ELR (cell line): Measurements from ENCODE around the gene ADAMTS14.
"Not testable (repeated sequence)": the region's sequence is repeated elsewhere in the genome, so short reads cannot be mapped to it uniquely, and the experiment has no call there.

Experiments used
- DNase-seq: peaks from one replicate; pipeline ENCODE4 v3.0.0-alpha.2; 2015; ENCODE audit warnings: low read depth

The ADAMTS14 gene

GRCh38 chr10:70753026-70753663 lies 80.8 kb downstream of the ADAMTS14 start:
- no peak for DNase-seq

GRCh38 chr10:70753841-70754621 lies 81.7 kb downstream of the ADAMTS14 start:
- no peak for DNase-seq

GRCh38 chr10:70756700-70757360 lies 84.5 kb downstream of the ADAMTS14 start:
- DNase-seq: peak; percentile 64

GRCh38 chr10:70757856-70758255 lies 85.5 kb downstream of the ADAMTS14 start:
- no peak for DNase-seq

GRCh38 chr10:70758757-70759514 lies 86.6 kb downstream of the ADAMTS14 start:
- peak; percentile 78 for DNase-seq

GRCh38 chr10:70759781-70760180 lies 87.5 kb downstream of the ADAMTS14 start:
- peak; percentile 6 for DNase-seq

- DNase-seq: no peak
Measured at GRCh38 chr10:70760271-70760787, 88.0 kb downstream of the ADAMTS14 start.

- peak; percentile 24 for DNase-seq
Measured at GRCh38 chr10:70761031-70761601, 88.8 kb downstream of the ADAMTS14 start.

- DNase-seq: no peak
Measured at GRCh38 chr10:70761727-70762350, 89.5 kb downstream of the ADAMTS14 start.

- no peak for DNase-seq
Measured at GRCh38 chr10:70762441-70763175, 90.3 kb downstream of the ADAMTS14 start.

- DNase-seq: no peak
Measured at GRCh38 chr10:70763567-70763966, 91.3 kb downstream of the ADAMTS14 start.

- no peak for DNase-seq
Measured at GRCh38 chr10:70765794-70766594, 93.7 kb downstream of the ADAMTS14 start.

GRCh38 chr10:70768026-70768685 lies 95.8 kb downstream of the ADAMTS14 start:
- DNase-seq: not testable (repeated sequence)

- no peak for DNase-seq
Measured at GRCh38 chr10:70769121-70769520, 96.8 kb downstream of the ADAMTS14 start.

GRCh38 chr10:70770001-70770400 lies 97.7 kb downstream of the ADAMTS14 start:
- no peak for DNase-seq

- DNase-seq: not testable (repeated sequence)
Measured at GRCh38 chr10:70770516-70770915, 98.2 kb downstream of the ADAMTS14 start.

- DNase-seq: no peak
Measured at GRCh38 chr10:70771311-70772194, 99.2 kb downstream of the ADAMTS14 start.

GRCh38 chr10:70772627-70773026 lies 100.3 kb downstream of the ADAMTS14 start:
- no peak for DNase-seq
